HL-60 (cell line): Measurements from ENCODE around the gene IST1.

Source experiments
- DNase-seq, 2 experiments: peaks; one replicate each; pipeline ENCODE4 v3.0.0-alpha.2; 2010 to 2020; ENCODE audit warnings: low read depth in 1 of 2, low spot score in 1 of 2
- H3K27ac ChIP-seq: fragments of 250-450 bp; sonication (Bioruptor Pico); replicated peaks from 2 replicates; pipeline ENCODE4 v1.5.1; 2020; ENCODE audit warnings: mild to moderate bottlenecking, moderate library complexity
- H3K27me3 ChIP-seq: fragments of 250-450 bp; sonication (Bioruptor Pico); 2 replicates; pipeline ENCODE4 v1.5.1; 2021; ENCODE audit warnings: mild to moderate bottlenecking, moderate library complexity; ENCODE audit not compliant: insufficient read depth, poor library complexity, severe bottlenecking
- H3K4me3 ChIP-seq: replicated peaks from 2 replicates; pipeline ENCODE4 v1.5.1; 2011; ENCODE audit warnings: mild to moderate bottlenecking, control low read depth, low read length; ENCODE audit not compliant: insufficient read depth
- CTCF ChIP-seq: IDR thresholded peaks from one replicate; pipeline ENCODE4 v1.5.1; 2011; ENCODE audit warnings: low read length, control low read depth, inconsistent platforms; ENCODE audit not compliant: insufficient read depth
- GABPA ChIP-seq: IDR thresholded peaks from 2 replicates; pipeline ENCODE4 v1.6.1; 2012; ENCODE audit warnings: low read depth
- POLR2AphosphoS5 ChIP-seq: IDR thresholded peaks from 2 replicates; pipeline ENCODE4 v1.6.1; 2012; ENCODE audit warnings: low read depth
- REST ChIP-seq: IDR thresholded peaks from 2 replicates; pipeline ENCODE4 v1.6.1; 2012; ENCODE audit warnings: low read depth; ENCODE audit not compliant: insufficient replicate concordance
- SPI1 ChIP-seq: IDR thresholded peaks from 2 replicates; pipeline ENCODE4 v1.6.1; 2012; ENCODE audit warnings: low read depth, mild to moderate bottlenecking, borderline replicate concordance

The IST1 gene

GRCh38 chr16:71854369-71854948 lies 40.9 kb upstream of the IST1 start:
- Histone ChIP-seq H3K4me3 (no peak overlapping the region), H3K27me3 (no peaks in the 10 kb centered on the region), H3K27ac (no peak overlapping the region)
- TF ChIP-seq SPI1 (no peak), CTCF (no peak), POLR2AphosphoS5 (no peak), GABPA (no peak), REST (no peak)
- DNase-seq: no peak

- no peaks in the 10 kb centered on the region for H3K27me3 ChIP-seq
- H3K4me3 ChIP-seq: no peak overlapping the region
- no peak for DNase-seq
- no peak for TF ChIP-seq REST
- TF ChIP-seq SPI1: no peak
- no peak for TF ChIP-seq GABPA
- TF ChIP-seq POLR2AphosphoS5: no peak
- TF ChIP-seq CTCF: no peak
- H3K27ac ChIP-seq: no peak overlapping the region
These were observed 39.2 kb upstream of the IST1 start for GRCh38 chr16:71855937-71856662.

- TF ChIP-seq SPI1 (no peak), POLR2AphosphoS5 (no peak), REST (no peak), CTCF (no peak), GABPA (no peak)
- no peaks in the 10 kb centered on the region for H3K27me3 ChIP-seq
- DNase-seq: no peak
These were observed 35.4 kb upstream of the IST1 start for GRCh38 chr16:71859762-71860521.

More at GRCh38 chr16:71859762-71860521, 35.4 kb upstream of the IST1 start:
- Histone ChIP-seq H3K27ac (no peak overlapping the region), H3K4me3 (no peak overlapping the region)
